SJCRH30 (cell line): ENCODE data around the gene HAND2. TPM values are rescaled to one million over a fixed set of nuclear protein-coding genes. Genes with fewer than 3 reads are reported as not detected.

Experiments
- DNase-seq, 2 experiments: peaks; one replicate each; pipeline ENCODE4 v3.0.0-alpha.2; 2015 to 2020
- H3K27ac ChIP-seq: fragments of 250-450 bp; sonication (Bioruptor Pico); 2 replicates; pipeline ENCODE4 v1.5.1; 2020; ENCODE audit warnings: mild to moderate bottlenecking, moderate library complexity
- H3K27me3 ChIP-seq: fragments of 250-450 bp; sonication (Bioruptor Pico); 2 replicates; pipeline ENCODE4 v1.5.1; 2020; ENCODE audit warnings: mild to moderate bottlenecking, moderate library complexity
- H3K36me3 ChIP-seq: fragments of 250-450 bp; sonication (Bioruptor Pico); 2 replicates; pipeline ENCODE4 v1.5.1; 2020; ENCODE audit warnings: mild to moderate bottlenecking, moderate library complexity
- H3K4me1 ChIP-seq: fragments of 250-450 bp; sonication (Bioruptor Pico); 2 replicates; pipeline ENCODE4 v1.5.1; 2020; ENCODE audit warnings: mild to moderate bottlenecking, moderate library complexity
- H3K4me3 ChIP-seq: fragments of 250-450 bp; sonication (Bioruptor Pico); 2 replicates; pipeline ENCODE4 v1.5.1; 2020; ENCODE audit warnings: mild to moderate bottlenecking, moderate library complexity
- H3K9me3 ChIP-seq: fragments of 250-450 bp; sonication (Bioruptor Pico); replicated peaks from 2 replicates; pipeline ENCODE4 v1.5.1; 2020; ENCODE audit warnings: mild to moderate bottlenecking, moderate library complexity
- total RNA-seq: library from RNA; depleted of rRNA; stranded (reverse); fragments of >200 nt; shearing (Covaris generic); gene quantifications from 2 replicates; pipeline ENCODE4 v1.2.3, GENCODE V29; 2014; rRNA removed

HAND2 gene
- total RNA-seq, 1 experiment from 2014 or later = 3.4 TPM

DNA sequence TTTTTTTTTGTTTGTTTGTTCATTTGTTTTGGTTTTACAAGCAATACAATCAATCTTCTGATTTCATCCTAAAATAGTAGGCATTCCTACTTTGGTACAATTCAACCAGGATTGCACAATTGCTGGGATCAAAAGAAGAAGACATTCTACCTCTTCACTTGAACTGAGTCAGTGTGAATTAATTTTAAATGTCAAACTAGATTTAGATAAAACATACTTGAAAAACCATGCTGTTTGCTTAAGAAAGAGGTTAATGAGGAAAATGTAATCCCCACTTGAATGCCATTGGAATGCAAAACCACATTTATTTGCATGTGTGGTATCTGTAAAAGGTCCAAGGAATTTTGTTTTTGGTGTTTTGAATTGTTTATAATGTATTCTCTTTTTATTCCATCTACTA lies 40.5 kb downstream of the HAND2 start:
- H3K27ac ChIP-seq = no peak overlapping the region
- no peaks in the 10 kb centered on the region for H3K36me3 ChIP-seq
- H3K4me3 ChIP-seq = no peak overlapping the region
- DNase-seq = no peak
- no peaks in the 10 kb centered on the region for H3K27me3 ChIP-seq
- no peaks in the 10 kb centered on the region for H3K9me3 ChIP-seq
- peaks cover 16% of the 10 kb centered on the region for H3K4me1 ChIP-seq

DNA sequence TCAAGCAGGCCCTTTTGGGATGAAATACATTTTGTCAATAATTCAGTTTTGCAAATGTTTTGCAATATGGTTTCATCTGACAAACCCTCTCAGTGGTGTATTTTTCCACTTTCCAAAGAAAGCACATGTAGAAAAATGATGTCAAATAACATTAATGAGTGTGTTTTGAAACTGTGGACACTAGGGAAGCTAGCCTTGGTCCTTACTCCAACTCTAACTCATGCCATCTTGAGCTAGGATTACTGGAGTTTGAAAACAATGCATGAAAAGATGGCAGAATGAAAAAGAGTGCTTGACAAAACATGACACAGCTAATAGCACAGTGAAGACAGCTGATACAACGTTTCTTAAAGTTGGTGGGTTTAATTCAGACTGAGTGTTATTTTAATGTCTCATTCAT lies 41.4 kb downstream of the HAND2 start:
- no peaks in the 10 kb centered on the region for H3K27me3 ChIP-seq
- peaks cover 16% of the 10 kb centered on the region for H3K4me1 ChIP-seq
- H3K36me3 ChIP-seq = no peaks in the 10 kb centered on the region
- H3K4me3 ChIP-seq = no peak overlapping the region
- H3K27ac ChIP-seq = no peak overlapping the region
- DNase-seq = no peak
- H3K9me3 ChIP-seq = no peaks in the 10 kb centered on the region

DNA sequence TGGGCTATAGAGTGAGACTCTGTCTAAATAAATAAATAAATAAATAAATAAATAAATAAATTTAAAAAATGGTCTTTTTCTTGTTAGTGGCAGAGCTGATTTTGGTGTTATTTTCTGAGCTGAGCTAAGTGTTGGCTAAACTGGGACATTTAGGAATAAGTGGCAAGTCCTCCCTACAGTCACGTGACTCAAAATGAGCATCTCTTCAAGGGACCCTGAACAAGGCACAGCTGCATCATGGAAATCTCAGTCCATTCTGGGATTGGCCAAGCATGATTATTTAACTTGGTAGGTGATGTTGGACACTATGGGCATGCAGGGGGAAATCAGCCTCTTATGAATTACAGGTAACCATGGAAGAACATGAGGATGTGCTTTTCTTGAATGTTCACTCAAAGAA lies 42.0 kb downstream of the HAND2 start:
- no peaks in the 10 kb centered on the region for H3K36me3 ChIP-seq
- H3K27me3 ChIP-seq = no peaks in the 10 kb centered on the region
- H3K27ac ChIP-seq = no peak overlapping the region

DNA sequence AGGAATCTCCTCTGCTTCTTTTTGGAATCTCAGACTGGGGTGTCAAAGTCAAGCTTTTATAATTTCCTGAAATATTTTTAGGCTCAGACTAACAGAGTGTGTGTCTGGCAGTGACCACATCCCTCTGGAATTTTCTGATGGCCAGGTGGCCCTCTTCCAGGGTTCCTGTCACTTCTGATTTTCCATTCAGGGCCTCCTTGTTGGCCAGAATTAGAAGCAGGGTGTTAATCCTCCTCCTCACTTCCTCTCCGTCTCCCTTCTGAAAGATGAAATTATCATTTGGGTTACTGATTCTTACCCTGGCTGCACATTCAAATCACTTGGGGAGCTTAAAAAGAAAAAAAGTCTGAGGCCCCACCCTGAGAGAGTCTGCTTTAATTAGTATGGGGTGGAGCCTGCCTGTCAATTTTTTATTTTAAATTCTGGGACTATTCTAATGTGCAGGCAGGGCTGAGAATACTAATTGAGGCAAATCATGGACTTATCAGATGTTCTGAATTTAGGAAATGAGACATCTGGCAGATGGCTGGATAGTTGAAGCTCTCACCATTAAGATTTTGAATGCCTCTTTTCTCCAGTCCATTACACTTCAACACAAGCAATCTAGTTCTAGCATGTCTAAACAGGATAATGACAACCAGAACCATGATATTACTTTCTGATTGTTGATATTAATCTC lies 43.2 kb downstream of the HAND2 start:
- peak overlapping the region; percentile 39 for H3K27ac ChIP-seq
- DNase-seq = no peak
- H3K36me3 ChIP-seq = no peaks in the 10 kb centered on the region
- H3K4me1 ChIP-seq = peaks cover 16% of the 10 kb centered on the region
- no peaks in the 10 kb centered on the region for H3K27me3 ChIP-seq
- no peaks in the 10 kb centered on the region for H3K9me3 ChIP-seq
- H3K4me3 ChIP-seq = no peak overlapping the region

More for the DNA sequence above, 42.0 kb downstream of the HAND2 start:
- Histone ChIP-seq H3K9me3 (no peaks in the 10 kb centered on the region), H3K4me1 (peaks cover 16% of the 10 kb centered on the region), H3K4me3 (no peak overlapping the region)
- DNase-seq = no peak

DNA sequence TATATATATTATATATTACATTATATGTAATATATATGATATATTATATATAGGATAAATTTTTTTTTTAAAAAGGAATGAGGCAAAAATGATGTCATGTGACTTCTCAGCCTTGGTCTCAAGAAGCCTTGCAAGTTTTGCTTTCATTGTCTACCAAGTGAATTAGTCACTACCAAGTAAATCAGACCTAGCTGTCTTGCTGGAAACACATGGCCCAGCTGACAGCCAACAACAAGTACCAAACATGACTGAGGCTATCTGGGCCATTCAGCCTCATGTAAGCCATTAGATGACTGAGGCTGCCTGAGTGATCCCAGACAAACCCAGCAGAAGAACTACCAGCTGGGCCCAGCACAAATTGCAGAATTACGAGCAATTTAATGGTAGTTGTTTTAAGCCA lies 44.9 kb downstream of the HAND2 start:
- peaks cover 11% of the 10 kb centered on the region for H3K4me1 ChIP-seq

DNA sequence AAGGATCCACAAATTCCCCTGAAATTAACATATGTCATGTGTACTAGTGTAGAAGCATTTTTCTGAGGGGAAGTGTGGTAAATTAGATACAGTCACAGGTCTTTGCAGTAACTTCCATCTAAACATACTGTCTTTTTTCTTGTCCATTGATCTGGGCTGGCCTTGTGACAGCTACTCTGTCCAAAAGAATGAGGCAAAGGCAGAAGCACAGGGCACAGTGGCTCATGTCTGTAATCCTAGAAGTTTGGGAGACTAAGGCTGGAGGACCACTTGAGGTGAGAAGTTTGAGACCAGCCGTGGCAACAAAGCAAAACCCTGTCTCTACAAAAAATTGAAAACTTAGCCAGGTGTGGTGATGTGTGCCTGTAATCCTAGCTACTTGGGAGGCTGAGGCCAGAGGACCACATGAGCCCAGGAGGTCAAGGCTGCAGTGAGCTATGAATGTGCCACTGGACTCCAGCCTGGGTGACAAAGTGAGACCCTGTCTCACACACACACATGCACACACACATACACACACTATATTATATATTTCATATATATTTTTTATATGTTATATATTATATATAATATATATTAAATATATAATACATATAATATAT lies 47.6 kb downstream of the HAND2 start:
- H3K36me3 ChIP-seq = no peaks in the 10 kb centered on the region
- no peak overlapping the region for H3K27ac ChIP-seq
- H3K9me3 ChIP-seq = no peaks in the 10 kb centered on the region
- no peaks in the 10 kb centered on the region for H3K27me3 ChIP-seq
- H3K4me3 ChIP-seq = no peak overlapping the region
- DNase-seq = no peak
- 0 out of 2 replicates have a peak, but pooled peaks cover 4% of the 10 kb centered on the region for H3K4me1 ChIP-seq

More for the DNA sequence above, 44.9 kb downstream of the HAND2 start:
- Histone ChIP-seq H3K36me3 (no peaks in the 10 kb centered on the region), H3K27ac (no peak overlapping the region), H3K27me3 (no peaks in the 10 kb centered on the region), H3K9me3 (no peaks in the 10 kb centered on the region), H3K4me3 (no peak overlapping the region)
- no peak for DNase-seq

DNA sequence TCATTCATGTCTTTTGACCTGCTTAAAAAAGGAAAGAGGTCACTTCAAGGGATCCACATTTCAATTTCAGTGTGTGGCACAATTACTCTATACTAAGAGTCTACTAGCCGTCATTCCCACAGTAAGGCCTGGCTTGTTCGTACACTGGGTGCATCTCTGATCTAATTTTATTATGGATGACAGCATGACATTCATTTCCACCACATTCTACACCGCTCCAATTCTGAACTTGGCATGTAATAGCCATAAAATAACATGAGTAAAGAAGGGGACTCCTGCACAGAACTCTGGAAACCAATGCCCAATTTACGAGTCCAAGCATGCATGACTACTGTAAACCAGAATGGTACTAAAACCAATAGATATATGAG lies 51.1 kb downstream of the HAND2 start:
- Histone ChIP-seq H3K27ac (no peak overlapping the region), H3K4me3 (no peak overlapping the region)

DNA sequence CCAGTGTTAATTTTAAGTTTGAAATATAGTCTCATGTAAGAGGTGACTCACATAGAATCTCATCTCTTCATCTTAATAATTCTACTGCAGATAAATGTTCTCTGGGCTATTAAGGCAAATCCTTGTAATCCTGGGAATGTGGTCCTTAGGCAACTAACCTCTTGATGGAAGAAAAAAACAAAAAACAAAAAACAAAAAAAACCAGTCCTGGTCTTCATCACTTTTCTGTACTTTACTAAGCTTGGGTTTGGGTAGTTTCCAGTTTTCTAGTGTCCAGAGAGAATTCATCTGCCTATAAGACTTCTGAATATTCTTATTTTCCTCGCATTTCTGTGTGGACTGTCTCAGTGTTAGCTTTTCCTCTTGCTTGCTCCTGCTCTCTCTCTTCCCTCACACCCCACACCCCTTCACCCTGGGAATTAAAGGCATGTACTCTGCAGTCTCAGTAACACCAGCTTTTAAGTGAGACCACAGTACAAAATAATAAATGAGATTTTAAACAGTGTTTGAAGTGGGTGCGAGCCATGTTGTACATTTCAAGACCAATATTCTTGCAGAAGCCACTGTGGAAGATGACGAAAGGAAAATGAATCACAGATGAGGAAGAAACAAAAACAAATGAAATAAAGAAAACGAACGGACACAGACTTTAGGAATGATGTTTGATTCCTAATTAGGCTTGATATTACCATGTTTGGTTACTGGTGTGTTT lies 51.7 kb downstream of the HAND2 start:
- no peaks in the 10 kb centered on the region for H3K27me3 ChIP-seq
- no peaks in the 10 kb centered on the region for H3K4me1 ChIP-seq
- H3K9me3 ChIP-seq = no peaks in the 10 kb centered on the region
- no peaks in the 10 kb centered on the region for H3K36me3 ChIP-seq
- H3K27ac ChIP-seq = no peak overlapping the region
- no peak overlapping the region for H3K4me3 ChIP-seq
- DNase-seq = no peak

More for the DNA sequence above, 51.1 kb downstream of the HAND2 start:
- Histone ChIP-seq H3K27me3 (no peaks in the 10 kb centered on the region), H3K4me1 (no peaks in the 10 kb centered on the region), H3K36me3 (no peaks in the 10 kb centered on the region), H3K9me3 (no peaks in the 10 kb centered on the region)
- DNase-seq = no peak

DNA sequence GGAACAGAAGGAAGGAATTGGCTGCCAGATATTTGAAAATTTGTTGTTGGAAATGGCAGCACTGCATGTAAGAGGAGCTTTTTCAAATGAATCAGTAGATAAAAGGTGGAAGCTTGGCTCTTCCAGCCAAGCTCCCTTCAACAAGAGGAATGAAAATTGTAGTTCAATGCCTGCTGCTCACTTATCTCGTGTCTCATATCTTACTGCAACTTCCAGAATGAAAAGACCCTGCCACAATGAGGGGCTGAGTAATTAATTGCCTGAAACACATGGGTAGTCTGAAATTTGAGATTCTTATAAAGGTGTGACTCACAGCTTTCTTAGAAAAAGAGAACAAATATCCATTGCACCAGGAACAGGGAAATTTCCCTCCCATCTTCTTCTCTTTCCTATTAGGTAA lies 53.0 kb downstream of the HAND2 start:
- no peak overlapping the region for H3K4me3 ChIP-seq
- H3K9me3 ChIP-seq = no peaks in the 10 kb centered on the region
- DNase-seq = no peak
- H3K27me3 ChIP-seq = no peaks in the 10 kb centered on the region
- no peaks in the 10 kb centered on the region for H3K4me1 ChIP-seq
- H3K36me3 ChIP-seq = no peaks in the 10 kb centered on the region
- no peak overlapping the region for H3K27ac ChIP-seq

Other genes with a start within 250 kb of the HAND2 start
- gene HMGB2, start 195.9 kb downstream of the HAND2 start, total RNA-seq = 281 and 327 TPM in 2 replicates
- gene SAP30, start 159.3 kb downstream of the HAND2 start, total RNA-seq = 29.0 and 30.6 TPM in 2 replicates
- gene SCRG1, start 131.1 kb downstream of the HAND2 start, total RNA-seq = not detected in 2 replicates